ENCODE data around the gene SLC44A2.

- no peak for TF ChIP-seq CTCF (IDR thresholded peaks at IDR 0.05; ENCODE audit: insufficient read depth, low read length, poor library complexity, severe bottlenecking)
- TF ChIP-seq EZH2phosphoT487 (conservative IDR thresholded peaks at IDR 0.05; ENCODE audit: low read length) = no peak
Measured at GRCh38 chr19:10677751-10678150, 52.4 kb downstream of the SLC44A2 start.

Measured in SU-DHL-6 (cell line).